Smooth muscle cell (in vitro differentiated cells): ENCODE results near the gene TNRC6A. TPM values are rescaled to one million over a fixed set of nuclear protein-coding genes. Genes with fewer than 3 reads are reported as not detected.

Experiments used
- DNase-seq: peaks from one replicate; lab custom pipeline; 2025; ENCODE audit not compliant: unreplicated experiment; lab: John Stamatoyannopoulos, UW
- H2AFZ ChIP-seq: fragments of 200-600 bp; sonication (generic); 2 replicates; pipeline ENCODE4 v1.6.0; 2016; ENCODE audit warnings: antibody characterized with exemption, low read depth, mild to moderate bottlenecking
- H3F3A ChIP-seq: fragments of 200-600 bp; sonication (generic); 2 replicates; pipeline ENCODE4 v1.6.0; 2017; ENCODE audit warnings: antibody characterized with exemption, low read depth
- H3K27ac ChIP-seq: fragments of 200-600 bp; sonication (generic); 2 replicates; pipeline ENCODE4 v1.5.1; 2016; ENCODE audit warnings: low read depth, mild to moderate bottlenecking
- H3K27me3 ChIP-seq: fragments of 200-600 bp; sonication (generic); 2 replicates; pipeline ENCODE4 v1.6.1; 2016; ENCODE audit warnings: low read depth, mild to moderate bottlenecking
- H3K36me3 ChIP-seq: fragments of 200-600 bp; sonication (generic); 2 replicates; pipeline ENCODE4 v1.5.1; 2016; ENCODE audit warnings: low read depth
- H3K4me1 ChIP-seq: fragments of 200-600 bp; sonication (generic); 2 replicates; pipeline ENCODE4 v1.5.1; 2016; ENCODE audit warnings: low read depth
- H3K4me2 ChIP-seq: fragments of 200-600 bp; sonication (generic); 2 replicates; pipeline ENCODE4 v1.6.0; 2016; ENCODE audit warnings: mild to moderate bottlenecking
- H3K4me3 ChIP-seq: fragments of 200-600 bp; sonication (generic); 2 replicates; pipeline ENCODE4 v1.5.1; 2016; ENCODE audit warnings: mild to moderate bottlenecking
- H3K79me2 ChIP-seq: fragments of 200-600 bp; sonication (generic); 2 replicates; pipeline ENCODE4 v1.6.0; 2016; ENCODE audit warnings: low read depth, mild to moderate bottlenecking
- H3K9ac ChIP-seq: fragments of 200-600 bp; sonication (generic); 2 replicates; pipeline ENCODE4 v1.6.0; 2016; ENCODE audit warnings: low read depth
- H3K9me3 ChIP-seq: fragments of 200-600 bp; sonication (generic); replicated peaks from 2 replicates; pipeline ENCODE4 v1.5.1; 2016; ENCODE audit warnings: low read depth
- H4K20me1 ChIP-seq: fragments of 200-600 bp; sonication (generic); 2 replicates; pipeline ENCODE4 v1.6.0; 2016; ENCODE audit warnings: low read depth
- CTCF ChIP-seq: fragments of 200-600 bp; sonication (generic); IDR thresholded peaks from 2 replicates; pipeline ENCODE4 v1.5.1; 2017; ENCODE audit warnings: borderline replicate concordance, mild to moderate bottlenecking, antibody characterized with exemption; ENCODE audit not compliant: insufficient read depth, poor library complexity, severe bottlenecking
- WGBS: methylation state at CpG from one replicate; pipeline ENCODE4 v1.1.7; 2016; ENCODE audit warnings: low lambda C conversion rate; 5-methylcytosine and 5-hydroxymethylcytosine counted together
- polyA plus RNA-seq: library from polyadenylated mRNA; unstranded; fragments of >200 nt; fragmentation: Nextera tagmentation; extraction: Ambion mirVana; gene quantifications from 2 replicates; pipeline ENCODE4 v1.2.1, GENCODE V29; 2016
- total RNA-seq: library from RNA; depleted of rRNA; stranded (reverse); fragments of >200 nt; gene quantifications from 2 replicates; pipeline ENCODE4 v1.2.3, GENCODE V29; 2014

Gene TNRC6A
- total RNA-seq, result 30.3 and 35.7 TPM in 2 replicates
- polyA plus RNA-seq, result 14.6 and 26.0 TPM in 2 replicates

- peaks cover 42% of the 10 kb centered on the region for H4K20me1 ChIP-seq
- H3K27me3 ChIP-seq, result no peaks in the 10 kb centered on the region
- no peaks in the 10 kb centered on the region for H3K9me3 ChIP-seq
- DNase-seq, result peak; percentile 81
- 1% methylated on average over 43 of the region's 78 CpGs for WGBS
- peaks cover 16% of the 10 kb centered on the region for H3K4me1 ChIP-seq
- peaks cover 45% of the 10 kb centered on the region for H3K79me2 ChIP-seq
- H3F3A ChIP-seq, result no peaks in the 10 kb centered on the region
- peak within 1 kb of the TSS; percentile 88 for H3K4me3 ChIP-seq
- peak within 1 kb of the TSS; percentile 92 for H2AFZ ChIP-seq
- TF ChIP-seq CTCF, result no peak
- H3K4me2 ChIP-seq, result peak within 1 kb of the TSS; percentile 93
- H3K9ac ChIP-seq, result peak within 1 kb of the TSS; percentile 87
- peak within 1 kb of the TSS; percentile 88 for H3K27ac ChIP-seq
- no peaks in the 10 kb centered on the region for H3K36me3 ChIP-seq
These were observed at the start of gene TNRC6A for GRCh38 chr16:24729243-24729950. Gene TNRC6A (plus strand): TSS chr16:24729651. CDS start chr16:24729842, 191 bp downstream.

- no peak overlapping the region for H3K4me3 ChIP-seq
- peak overlapping the region; percentile 66 for H3K27ac ChIP-seq
- no peaks in the 10 kb centered on the region for H3K27me3 ChIP-seq
- DNase-seq, result no peak
- H3K4me2 ChIP-seq, result peak overlapping the region; percentile 22
- peaks cover 8% of the 10 kb centered on the region for H3K4me1 ChIP-seq
- H2AFZ ChIP-seq, result peak overlapping the region; percentile 76
- H3K9me3 ChIP-seq, result no peaks in the 10 kb centered on the region
- no peaks in the 10 kb centered on the region for H3K79me2 ChIP-seq
- no peaks in the 10 kb centered on the region for H3K36me3 ChIP-seq
- 64% methylated on average over 6 of the region's 6 CpGs for WGBS
- TF ChIP-seq CTCF, result no peak
- H3F3A ChIP-seq, result peaks cover 7% of the 10 kb centered on the region
- no peaks in the 10 kb centered on the region for H4K20me1 ChIP-seq
- no peak overlapping the region for H3K9ac ChIP-seq
These were observed 47.7 kb upstream of the TNRC6A start for GRCh38 chr16:24681793-24682192.

GRCh38 chr16:24683250-24683649, 46.2 kb upstream of the TNRC6A start:
- H2AFZ ChIP-seq, result no peak overlapping the region
- H3F3A ChIP-seq, result peaks cover 7% of the 10 kb centered on the region
- no peaks in the 10 kb centered on the region for H3K79me2 ChIP-seq
- DNase-seq, result no peak
- no peak overlapping the region for H3K9ac ChIP-seq
- H3K4me1 ChIP-seq, result peaks cover 8% of the 10 kb centered on the region
- no peak overlapping the region for H3K4me2 ChIP-seq
- H4K20me1 ChIP-seq, result no peaks in the 10 kb centered on the region
- 81% methylated on average over 4 of the region's 4 CpGs for WGBS
- no peak overlapping the region for H3K4me3 ChIP-seq
- H3K9me3 ChIP-seq, result no peaks in the 10 kb centered on the region
- no peaks in the 10 kb centered on the region for H3K36me3 ChIP-seq
- H3K27me3 ChIP-seq, result no peaks in the 10 kb centered on the region
- TF ChIP-seq CTCF, result no peak
- no peak overlapping the region for H3K27ac ChIP-seq

GRCh38 chr16:24683847-24684493, 45.5 kb upstream of the TNRC6A start:
- no peak overlapping the region for H2AFZ ChIP-seq
- H3K79me2 ChIP-seq, result no peaks in the 10 kb centered on the region
- H3K4me2 ChIP-seq, result no peak overlapping the region
- no peaks in the 10 kb centered on the region for H3K9me3 ChIP-seq
- no peak overlapping the region for H3K9ac ChIP-seq
- H3K36me3 ChIP-seq, result no peaks in the 10 kb centered on the region
- peaks cover 8% of the 10 kb centered on the region for H3K4me1 ChIP-seq
- H3K4me3 ChIP-seq, result no peak overlapping the region
- 84% methylated on average over 5 of the region's 5 CpGs for WGBS
- H3K27me3 ChIP-seq, result no peaks in the 10 kb centered on the region
- no peaks in the 10 kb centered on the region for H4K20me1 ChIP-seq
- H3F3A ChIP-seq, result peaks cover 7% of the 10 kb centered on the region
- DNase-seq, result no peak
- TF ChIP-seq CTCF, result no peak
- no peak overlapping the region for H3K27ac ChIP-seq
